ENCODE measurements around the gene PLXNA3.
A peak's percentile ranks its signal among the peaks of the same experiment; 100 is the strongest.
"Not testable (repeated sequence)": the region's sequence is repeated elsewhere in the genome, so short reads cannot be mapped to it uniquely, and the experiment has no call there.

The PLXNA3 gene

GRCh38 chrX:154501423-154501822, 43.3 kb downstream of the PLXNA3 start:
- DNase-seq (ENCODE audit: low spot score): not testable (repeated sequence)

GRCh38 chrX:154502098-154502497, 44.0 kb downstream of the PLXNA3 start:
- DNase-seq (ENCODE audit: low spot score): no peak

- no peak for DNase-seq (ENCODE audit: low spot score)
These were observed 44.9 kb downstream of the PLXNA3 start for GRCh38 chrX:154502989-154503388.

DNA sequence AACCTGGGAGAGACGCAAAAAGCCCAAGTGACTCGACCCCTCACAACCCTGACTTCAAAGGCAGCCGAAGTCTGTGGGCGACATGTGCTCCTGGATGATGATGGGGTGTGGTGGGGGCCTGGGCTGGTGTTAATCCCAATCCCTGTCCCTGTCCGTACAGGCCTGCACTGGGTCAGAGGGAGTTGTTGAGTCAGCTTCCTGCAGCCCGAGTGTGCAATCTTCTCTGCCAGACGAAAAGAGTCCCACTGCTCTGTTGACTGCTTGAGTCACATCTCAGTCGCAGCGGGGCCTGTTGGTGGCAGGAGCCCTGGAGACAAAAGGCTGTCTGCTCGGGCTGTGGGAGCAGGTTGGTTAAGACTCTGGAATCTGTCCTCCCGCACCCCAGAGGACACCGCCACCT, 47.7 kb downstream of the PLXNA3 start:
- DNase-seq (ENCODE audit: low spot score): no peak

DNA sequence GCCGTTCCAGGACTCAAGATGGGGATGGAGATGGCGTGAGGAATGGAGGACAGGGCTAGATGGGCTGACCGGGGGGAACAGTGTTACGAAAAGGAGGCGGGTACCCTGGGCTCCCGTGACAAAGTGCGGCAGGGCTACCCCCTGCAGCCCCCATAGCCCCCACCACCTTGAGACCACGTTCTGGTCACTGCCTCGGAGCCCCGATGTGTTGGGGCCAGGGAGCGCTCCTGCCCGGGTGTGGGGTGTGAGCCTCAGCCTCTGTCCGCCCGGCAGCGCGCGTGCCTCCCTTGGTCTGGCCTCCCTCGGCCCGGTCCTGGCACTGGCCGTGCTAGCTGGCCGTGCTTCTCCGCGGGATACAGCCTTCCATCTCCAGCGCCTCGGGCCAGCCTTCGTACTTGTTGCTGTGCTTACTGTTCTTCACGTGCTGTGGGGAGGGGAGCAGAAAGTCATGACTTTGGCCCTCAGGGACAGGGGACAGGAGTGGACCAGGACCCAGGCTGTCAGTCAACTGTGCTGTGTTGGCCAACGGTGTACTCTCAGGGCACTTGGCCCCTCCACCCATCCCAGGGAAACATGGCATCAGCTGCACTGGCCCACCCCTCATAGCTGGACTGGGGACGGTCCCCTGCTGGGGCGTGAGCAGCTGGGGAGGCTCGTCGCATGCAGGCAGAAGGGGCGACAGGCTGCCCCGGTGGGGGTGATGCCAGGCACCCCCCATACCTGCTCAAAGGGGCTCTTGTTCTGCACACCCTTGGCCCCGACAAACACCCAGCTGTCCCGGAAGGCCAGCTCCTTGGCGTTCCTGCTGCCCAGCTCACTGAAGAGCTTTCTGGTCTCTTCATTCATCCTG, 48.6 kb downstream of the PLXNA3 start:
- no peak for DNase-seq (ENCODE audit: low spot score)

DNA sequence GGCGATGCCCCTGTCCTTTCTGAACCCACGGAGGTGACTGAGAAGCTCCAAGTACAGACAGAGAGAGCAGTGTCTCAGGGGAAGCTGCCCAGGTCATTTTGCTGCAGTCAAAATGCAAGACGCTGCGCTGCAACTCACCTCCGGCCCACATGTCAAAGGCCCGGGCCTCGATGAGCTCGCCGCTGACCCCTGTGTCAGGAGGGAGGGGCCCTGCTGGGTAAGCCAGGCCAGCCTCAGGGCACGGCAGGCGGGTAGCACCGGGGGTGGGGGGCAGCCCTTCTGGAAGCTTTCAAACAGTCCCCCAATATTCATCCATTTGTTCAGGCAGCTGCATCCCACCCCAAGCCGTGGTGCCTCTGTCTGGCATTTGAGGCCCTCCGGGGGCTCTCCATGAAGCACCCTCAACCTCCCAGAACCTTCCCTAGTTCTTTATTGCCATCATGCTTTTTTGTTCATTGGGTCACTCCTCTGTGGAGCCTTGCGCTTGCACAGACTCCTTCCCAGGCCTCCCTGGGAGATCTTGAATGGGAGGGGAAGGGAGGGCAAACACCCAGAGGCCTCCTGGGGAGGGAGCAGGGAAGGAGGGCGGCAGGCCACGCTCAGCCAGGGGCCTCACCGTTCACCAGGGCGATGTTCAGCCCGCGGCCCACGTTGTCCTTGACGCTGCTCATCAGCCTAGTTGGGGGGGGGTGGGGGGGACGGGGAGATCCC, 49.7 kb downstream of the PLXNA3 start:
- DNase-seq (ENCODE audit: low spot score): no peak

DNA sequence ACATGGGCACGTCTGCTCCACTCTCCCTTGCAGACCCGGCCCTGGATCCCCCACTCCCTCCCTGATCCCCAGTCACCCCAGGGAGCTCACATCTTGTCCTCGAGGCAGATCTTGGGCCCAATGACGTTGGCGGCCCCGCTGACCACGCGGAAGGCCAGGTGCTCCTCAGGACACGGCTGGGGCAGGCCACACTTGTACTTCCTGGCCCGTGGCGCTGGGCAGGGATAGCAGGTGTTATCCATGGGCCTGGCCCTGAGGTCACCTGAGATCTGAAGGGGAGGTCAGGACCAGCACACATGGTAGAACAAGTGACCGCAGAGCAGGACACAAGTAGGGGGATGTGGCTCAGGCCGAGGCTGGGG, 50.3 kb downstream of the PLXNA3 start:
- DNase-seq (ENCODE audit: low spot score): no peak

GRCh38 chrX:154509455-154509854, 51.4 kb downstream of the PLXNA3 start:
- no peak for DNase-seq (ENCODE audit: low spot score)

DNA sequence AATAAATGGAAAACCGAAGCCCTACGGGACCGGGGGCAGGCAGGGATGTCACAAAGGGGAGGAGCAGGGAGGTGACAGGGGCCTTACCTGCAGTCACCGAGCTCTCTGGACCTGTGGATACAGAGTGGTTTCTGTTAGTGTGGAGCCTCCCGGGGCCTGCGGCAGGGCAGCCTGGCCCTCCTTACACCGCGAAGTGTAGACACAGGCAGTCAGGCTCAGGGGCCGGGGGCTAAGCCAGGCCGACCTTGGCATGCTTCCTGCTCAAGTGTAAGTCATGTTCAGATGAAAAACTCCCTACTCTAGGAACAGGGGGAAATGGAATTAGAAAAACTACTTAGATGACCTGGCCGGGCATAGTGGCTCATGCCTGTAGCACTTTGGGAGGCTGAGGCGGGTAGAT, 53.7 kb downstream of the PLXNA3 start:
- DNase-seq (ENCODE audit: low spot score): no peak

DNA sequence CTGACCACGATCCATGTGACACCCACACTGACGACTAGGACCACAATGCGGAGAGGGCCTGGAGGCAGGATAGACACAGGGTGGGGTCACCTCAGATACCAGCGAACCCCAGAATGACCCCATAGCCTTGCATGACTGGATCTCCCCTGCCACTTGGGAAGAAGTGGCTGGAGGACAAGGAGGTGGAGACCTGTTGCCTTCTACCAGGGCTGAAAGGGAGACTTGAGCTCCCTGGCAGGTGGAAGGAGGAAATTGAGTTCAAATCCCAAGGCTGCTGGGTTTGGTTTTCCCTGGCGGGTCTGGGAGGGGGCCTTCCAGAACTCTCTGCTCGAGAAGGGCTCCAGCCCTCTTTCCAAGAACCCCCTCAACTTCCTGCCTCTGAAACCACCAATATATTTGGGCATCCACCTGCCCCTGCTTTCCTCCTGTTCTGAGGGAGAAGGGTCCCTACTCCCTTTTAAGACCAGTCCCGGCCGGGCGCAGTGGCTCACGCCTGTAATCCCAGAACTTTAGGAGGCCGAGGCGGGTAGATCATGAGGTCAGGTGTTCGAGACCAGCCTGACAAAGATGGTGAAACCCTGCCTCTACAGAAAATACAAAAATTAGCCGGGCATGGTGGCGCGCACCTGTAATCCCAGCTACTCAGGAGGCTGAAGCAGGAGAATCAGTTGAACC, 54.9 kb downstream of the PLXNA3 start:
- no peak for DNase-seq (ENCODE audit: low spot score)

- DNase-seq (ENCODE audit: low spot score): no peak
These were observed 55.6 kb downstream of the PLXNA3 start for GRCh38 chrX:154513716-154514115.

DNA sequence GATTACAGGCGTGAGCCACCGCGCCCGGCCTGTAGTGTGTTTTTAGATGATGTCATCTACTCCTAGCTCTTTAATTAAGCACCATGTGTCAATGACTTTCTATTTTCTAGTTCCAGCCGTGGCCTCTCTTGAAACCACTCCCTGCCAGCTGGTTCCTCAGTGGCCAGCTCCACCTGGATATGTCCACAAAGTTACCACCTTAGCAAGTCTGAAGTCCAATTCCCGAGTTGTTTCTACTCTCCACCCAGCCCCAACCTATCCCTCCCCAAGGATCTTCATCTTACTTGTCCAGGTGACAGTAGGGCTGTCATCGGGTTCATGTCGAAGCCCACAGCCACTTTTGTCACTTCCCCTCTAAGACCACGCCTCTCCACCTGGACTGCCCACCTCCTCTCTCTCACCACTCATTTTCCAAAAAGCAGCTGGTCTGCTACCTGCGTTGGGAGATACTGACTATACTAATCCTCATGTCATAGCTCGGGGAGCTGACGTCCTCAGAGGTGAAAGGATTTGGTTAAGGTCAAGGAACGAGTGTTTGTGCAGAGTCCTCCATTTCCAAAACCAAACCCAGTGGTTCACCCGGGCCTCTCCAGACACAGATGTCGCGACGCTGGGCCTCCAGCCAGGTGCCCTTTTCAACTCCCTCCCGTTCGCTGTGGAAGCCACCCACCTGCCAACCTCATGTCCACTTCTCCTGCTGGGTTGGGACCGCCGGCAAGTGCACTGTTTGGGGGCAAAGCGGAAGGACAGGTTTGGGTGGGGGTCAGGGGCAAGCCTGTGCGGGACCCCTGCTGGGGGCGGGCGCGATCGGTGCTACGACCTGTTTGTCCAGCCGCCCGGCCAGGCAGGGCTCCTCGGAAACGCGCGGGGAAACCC, 57.2 kb downstream of the PLXNA3 start:
- DNase-seq (ENCODE audit: low spot score): peak; percentile 24

GRCh38 chrX:154515966-154516655, 58.0 kb downstream of the PLXNA3 start, which contains the start of gene FAM3A:
FAM3A (minus strand) TSS chrX:154516232; CDS start chrX:154515772, 460 bp downstream.
- peak; percentile 92 for DNase-seq (ENCODE audit: low spot score)

- DNase-seq (ENCODE audit: low spot score): peak; percentile 12
These were observed 58.6 kb downstream of the PLXNA3 start for GRCh38 chrX:154516656-154517100.

- no peak for DNase-seq (ENCODE audit: low spot score)
These were observed 59.2 kb downstream of the PLXNA3 start for GRCh38 chrX:154517101-154517781.

GRCh38 chrX:154519389-154519788, 61.3 kb downstream of the PLXNA3 start:
- no peak for DNase-seq (ENCODE audit: low spot score)

GRCh38 chrX:154525606-154526490, 67.8 kb downstream of the PLXNA3 start:
- no peak for DNase-seq (ENCODE audit: low spot score)

DNA sequence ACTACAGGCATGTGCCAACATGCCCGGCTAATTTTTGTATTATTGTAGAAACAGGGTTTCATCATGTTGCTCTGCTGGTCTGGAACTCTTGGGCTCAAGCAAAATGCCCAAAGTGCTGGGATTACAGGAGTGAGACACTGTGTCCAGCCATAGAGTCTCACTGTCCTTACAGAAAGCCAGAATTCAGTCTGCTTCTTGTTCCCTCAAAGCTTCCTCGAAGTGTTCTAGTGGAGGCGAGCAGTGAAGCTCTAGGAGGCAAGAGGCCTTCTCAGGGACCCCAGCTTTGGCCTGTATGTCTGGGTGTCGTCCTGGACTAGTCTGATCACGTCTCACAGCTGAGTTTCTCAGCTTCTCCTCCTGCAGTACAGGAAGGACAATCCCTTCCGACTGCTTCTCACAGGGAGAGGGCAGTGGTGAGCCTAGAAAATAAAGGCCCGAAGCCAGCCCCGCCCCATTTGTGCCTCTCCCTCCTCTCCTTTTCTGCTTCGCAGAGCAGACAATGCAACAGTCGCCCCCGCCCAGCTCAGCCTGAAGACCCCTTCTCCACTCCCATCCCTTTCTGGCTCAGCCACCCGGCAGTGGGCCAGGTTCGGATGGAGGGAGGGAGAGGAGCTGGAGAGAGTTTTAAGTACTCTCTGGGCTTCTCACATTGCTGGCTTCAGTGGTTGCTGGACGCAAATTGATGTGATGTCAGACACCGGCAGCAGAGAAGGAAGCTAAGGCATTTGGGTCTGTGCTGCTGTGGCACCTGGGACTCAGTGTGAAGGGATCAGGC, 69.0 kb downstream of the PLXNA3 start:
- DNase-seq (ENCODE audit: low spot score): peak; percentile 66

All from CD4-positive, alpha-beta T cell treated with Interleukin-2 at 100 ng/mL for 4 hours (primary cell).